Uterus (tissue), 4 donors: Measurements from ENCODE around the gene INF2. TPM values are rescaled to one million over a fixed set of nuclear protein-coding genes. Genes with fewer than 3 reads are reported as not detected.

ENCODE experiments used
- DNase-seq, 2 donors: peaks; one replicate each; pipeline ENCODE4 v3.0.0-alpha.2; 2019 to 2020
- H3K27ac ChIP-seq, 2 donors: fragments of 200-600 bp; sonication (generic); 1 replicate in 1 of 2; 2 replicates in 1 of 2; pipeline ENCODE4 v1.5.1; 2016 to 2018
- H3K27me3 ChIP-seq, 2 donors: fragments of 200-600 bp; sonication (generic); one replicate each; pipeline ENCODE4 v1.5.1; 2018 to 2019; ENCODE audit warnings: control low read depth in 1 of 2
- H3K36me3 ChIP-seq, 2 donors: fragments of 200-600 bp; sonication (generic); one replicate each; pipeline ENCODE4 v1.5.1; 2019; ENCODE audit warnings: control low read depth in 1 of 2
- H3K4me1 ChIP-seq, 2 donors: fragments of 200-600 bp; sonication (generic); one replicate each; pipeline ENCODE4 v1.5.1; 2018 to 2019; ENCODE audit warnings: control low read depth in 1 of 2
- H3K4me3 ChIP-seq, 2 donors: fragments of 200-600 bp; sonication (generic); 1 replicate in 1 of 2; 2 replicates in 1 of 2; pipeline ENCODE4 v1.5.1; 2018 to 2019; ENCODE audit warnings: mild to moderate bottlenecking in 1 of 2
- H3K9me3 ChIP-seq, 2 donors: fragments of 200-600 bp; sonication (generic); one replicate each; pipeline ENCODE4 v1.5.1; 2019; ENCODE audit warnings: control low read depth in 1 of 2
- POLR2A ChIP-seq, 2 donors: fragments of 450-650 bp; IDR thresholded peaks; one replicate each; pipeline ENCODE4 v1.6.1; 2016; ENCODE audit warnings: antibody characterized with exemption in 2 of 2, mild to moderate bottlenecking in 1 of 2, moderate library complexity in 1 of 2
- intact Hi-C: fragments of 100-400 bp; cut with DNase I; formaldehyde crosslinking; loops from one replicate; pipeline ENCODE4 v1.15.1; 2023; ENCODE audit warnings: low total_unique reads
- total RNA-seq, 4 donors: library from RNA; depleted of rRNA in 3 of 4; stranded (reverse); fragments of >200 nt in 3 of 4; gene quantifications; one replicate each; pipeline versions ENCODE4 v1.1.0 to v1.2.4, GENCODE V29; 2014 to 2023
- TF ChIP-seq, protein P1 (sequence below), 4 experiments: fragments of 200-600 bp in 2 of 4; fragments of 450-650 bp in 2 of 4; sonication (generic) in 2 of 4; IDR thresholded peaks; one replicate each; pipeline ENCODE4 v1.5.1; 2016 to 2019; ENCODE audit warnings: antibody characterized with exemption in 4 of 4, mild to moderate bottlenecking in 2 of 4, moderate library complexity in 1 of 4
- donor health status: DM: yes; HTN: yes; CAD: no.

Gene INF2
- total RNA-seq, 4 donors from 2014 or later = 13.5 to 79.4 (median 44.6) TPM

DNA sequence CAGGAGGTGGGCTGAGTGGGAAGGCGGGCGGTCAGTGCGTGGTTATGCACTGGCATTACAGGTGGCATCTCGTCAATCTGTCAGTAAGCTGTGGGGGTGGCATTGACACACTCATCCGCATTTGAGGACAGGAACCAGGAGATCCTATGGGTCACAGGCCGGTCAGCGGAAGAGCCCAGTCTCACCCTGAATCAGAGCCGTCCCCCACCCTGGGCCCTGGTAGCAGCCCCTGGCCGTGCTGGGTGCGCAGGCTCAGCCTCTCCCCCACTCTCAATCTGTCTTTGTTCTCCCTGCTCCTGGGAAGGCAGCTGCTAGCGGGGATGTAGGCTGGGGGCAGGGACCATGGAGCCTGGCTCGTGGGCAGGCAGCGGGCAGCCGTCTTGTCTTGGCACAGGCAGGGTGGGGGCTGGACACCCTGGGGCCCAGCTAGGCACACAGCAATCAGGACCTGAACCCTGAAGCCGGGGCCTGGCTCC lies 5.1 kb downstream of the INF2 start:
- Histone ChIP-seq H3K36me3 (no peaks in the 10 kb centered on the region), H3K4me3 (no peak overlapping the region), H3K9me3 (no peaks in the 10 kb centered on the region), H3K27me3 (no peaks in the 10 kb centered on the region), H3K4me1 (peaks cover 0 to 45% of the 10 kb centered on the region in 2 donors), H3K27ac (peak overlapping the region; percentile 30 to 31)
- TF ChIP-seq, protein P1, sequence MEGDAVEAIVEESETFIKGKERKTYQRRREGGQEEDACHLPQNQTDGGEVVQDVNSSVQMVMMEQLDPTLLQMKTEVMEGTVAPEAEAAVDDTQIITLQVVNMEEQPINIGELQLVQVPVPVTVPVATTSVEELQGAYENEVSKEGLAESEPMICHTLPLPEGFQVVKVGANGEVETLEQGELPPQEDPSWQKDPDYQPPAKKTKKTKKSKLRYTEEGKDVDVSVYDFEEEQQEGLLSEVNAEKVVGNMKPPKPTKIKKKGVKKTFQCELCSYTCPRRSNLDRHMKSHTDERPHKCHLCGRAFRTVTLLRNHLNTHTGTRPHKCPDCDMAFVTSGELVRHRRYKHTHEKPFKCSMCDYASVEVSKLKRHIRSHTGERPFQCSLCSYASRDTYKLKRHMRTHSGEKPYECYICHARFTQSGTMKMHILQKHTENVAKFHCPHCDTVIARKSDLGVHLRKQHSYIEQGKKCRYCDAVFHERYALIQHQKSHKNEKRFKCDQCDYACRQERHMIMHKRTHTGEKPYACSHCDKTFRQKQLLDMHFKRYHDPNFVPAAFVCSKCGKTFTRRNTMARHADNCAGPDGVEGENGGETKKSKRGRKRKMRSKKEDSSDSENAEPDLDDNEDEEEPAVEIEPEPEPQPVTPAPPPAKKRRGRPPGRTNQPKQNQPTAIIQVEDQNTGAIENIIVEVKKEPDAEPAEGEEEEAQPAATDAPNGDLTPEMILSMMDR (IDR thresholded peaks at IDR 0.05) = no peak
- TF ChIP-seq POLR2A (IDR thresholded peaks at IDR 0.05) = no peak
- no peak for DNase-seq
- intact Hi-C loops = no loop called here

DNA sequence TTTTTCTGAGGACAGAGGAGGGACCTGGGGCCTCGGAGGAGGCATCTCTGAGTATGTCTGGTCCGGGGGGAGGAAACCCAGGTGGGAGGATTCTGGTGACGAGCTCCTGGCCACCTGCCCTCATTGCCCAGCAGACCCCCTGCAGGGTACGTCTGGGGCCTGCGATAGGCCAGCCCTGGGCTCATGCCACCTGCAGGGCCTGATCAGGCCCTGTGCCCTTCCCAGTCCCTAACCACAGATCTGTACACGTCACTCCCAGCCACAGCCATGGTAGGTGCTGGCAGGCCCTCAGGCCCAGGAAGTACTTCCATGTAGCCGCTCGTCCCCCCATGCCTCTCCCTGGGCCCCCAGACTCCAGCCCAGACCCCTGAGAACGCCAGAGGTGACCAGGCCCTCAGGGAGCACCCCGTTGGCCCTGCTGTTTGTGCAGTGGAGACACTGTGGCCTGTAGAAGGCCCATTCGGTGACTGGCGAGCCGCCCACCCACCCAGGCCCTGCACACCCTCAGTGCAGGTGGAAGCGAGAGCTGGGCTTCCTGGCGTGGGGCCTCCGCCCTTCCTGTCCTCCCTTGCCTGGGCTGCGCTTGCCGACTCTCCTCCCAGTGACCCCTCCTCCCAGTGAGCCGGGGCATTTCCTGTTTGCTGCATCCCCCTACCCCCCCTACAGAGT lies 5.7 kb downstream of the INF2 start:
- Histone ChIP-seq H3K27me3 (no peaks in the 10 kb centered on the region), H3K27ac (peak overlapping the region; percentile 30 to 31), H3K36me3 (no peaks in the 10 kb centered on the region), H3K9me3 (no peaks in the 10 kb centered on the region), H3K4me3 (no peak overlapping the region), H3K4me1 (peaks cover 0 to 46% of the 10 kb centered on the region in 2 donors)
- intact Hi-C loops = no loop called here
- DNase-seq = no peak
- TF ChIP-seq POLR2A (IDR thresholded peaks at IDR 0.05) = no peak
- TF ChIP-seq, protein P1 (IDR thresholded peaks at IDR 0.05) = no peak

DNA sequence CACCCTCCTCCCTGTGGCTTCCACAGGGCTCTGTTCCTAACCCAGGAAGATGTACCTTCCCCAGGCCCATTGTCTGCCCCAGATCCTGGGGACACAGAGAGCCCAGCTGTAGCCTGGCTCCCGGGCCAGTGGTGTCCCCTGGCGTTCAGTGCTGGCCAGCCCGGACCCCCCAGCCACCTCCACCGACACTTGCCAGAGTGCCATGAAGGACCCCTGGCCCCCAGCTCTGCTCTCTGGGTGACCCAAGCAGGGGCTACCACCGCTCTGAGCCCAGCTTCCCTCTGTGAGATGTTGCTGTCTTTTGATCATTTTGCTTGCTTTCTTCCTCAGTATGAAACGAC lies 6.2 kb downstream of the INF2 start:
- TF ChIP-seq, protein P1 (IDR thresholded peaks at IDR 0.05) = no peak
- no peak for TF ChIP-seq POLR2A (IDR thresholded peaks at IDR 0.05)
- no peaks in the 10 kb centered on the region for H3K27me3 ChIP-seq
- intact Hi-C loops = no loop called here
- H3K9me3 ChIP-seq = no peaks in the 10 kb centered on the region
- no peak for DNase-seq
- H3K36me3 ChIP-seq = no peaks in the 10 kb centered on the region
- H3K27ac ChIP-seq = peak overlapping the region in 1 of 2 donors; percentile 31
- no peak overlapping the region for H3K4me3 ChIP-seq
- H3K4me1 ChIP-seq = peaks cover 0 to 46% of the 10 kb centered on the region in 2 donors

DNA sequence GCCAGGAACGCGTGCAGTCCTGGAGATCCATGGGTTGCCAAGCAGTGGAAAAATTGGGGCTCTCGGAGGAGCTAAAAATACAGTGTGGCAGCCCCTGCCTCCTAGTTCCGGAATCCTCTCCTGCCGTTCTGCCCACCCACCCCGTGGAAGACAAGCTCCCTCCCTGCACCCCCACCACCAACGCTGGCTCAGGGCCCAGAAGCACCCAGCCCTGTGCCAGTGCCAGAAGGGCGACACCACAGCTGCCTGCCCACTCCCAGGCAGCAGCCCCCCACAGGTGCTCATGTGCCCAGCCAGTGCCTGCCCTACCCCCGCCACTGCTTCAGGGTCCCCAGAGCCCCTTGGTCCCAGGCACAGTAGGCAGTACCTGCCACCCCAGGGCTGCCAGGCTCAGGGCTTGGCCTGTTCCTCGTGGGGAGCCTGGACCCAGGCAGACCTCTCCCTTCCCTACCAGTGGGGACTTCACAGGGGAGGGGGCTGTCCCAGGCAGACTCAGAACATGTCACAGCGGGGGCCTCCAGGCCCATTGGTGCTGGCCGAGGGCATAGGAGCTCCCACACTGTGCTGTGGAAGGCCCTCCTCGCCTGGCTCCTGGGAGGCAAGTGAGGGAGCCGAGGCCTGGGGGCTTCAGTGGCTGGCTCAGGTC lies 7.4 kb downstream of the INF2 start:
- H3K27me3 ChIP-seq = no peaks in the 10 kb centered on the region
- TF ChIP-seq, protein P1 (IDR thresholded peaks at IDR 0.05) = no peak
- no peak for TF ChIP-seq POLR2A (IDR thresholded peaks at IDR 0.05)
- peaks cover 0 to 46% of the 10 kb centered on the region in 2 donors for H3K4me1 ChIP-seq
- no peaks in the 10 kb centered on the region for H3K9me3 ChIP-seq
- H3K27ac ChIP-seq = no peak overlapping the region
- intact Hi-C loops = no loop called here
- no peak overlapping the region for H3K4me3 ChIP-seq
- DNase-seq = no peak
- no peaks in the 10 kb centered on the region for H3K36me3 ChIP-seq

DNA sequence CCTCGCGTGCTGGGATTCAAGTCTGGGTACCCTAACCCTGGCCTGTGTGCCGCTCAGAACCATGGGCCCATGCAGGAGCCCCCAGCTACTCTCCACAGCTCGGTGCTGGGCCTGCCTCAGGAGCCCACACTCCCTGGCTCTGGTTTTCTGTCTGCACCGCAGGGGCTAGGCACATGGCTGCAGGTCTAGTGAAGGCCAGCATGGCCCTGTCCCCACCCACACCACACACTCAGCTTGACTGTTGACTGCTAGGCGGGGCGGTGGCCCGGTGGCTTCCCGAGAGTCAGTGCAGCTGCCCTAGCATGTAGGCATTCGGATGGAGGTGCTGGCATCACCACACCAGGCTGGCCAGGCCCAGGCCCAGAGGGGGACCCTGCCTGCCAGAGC lies 7.9 kb downstream of the INF2 start:
- Histone ChIP-seq H3K36me3 (no peaks in the 10 kb centered on the region), H3K27me3 (no peaks in the 10 kb centered on the region), H3K9me3 (no peaks in the 10 kb centered on the region), H3K4me1 (peaks cover 0 to 42% of the 10 kb centered on the region in 2 donors), H3K4me3 (no peak overlapping the region), H3K27ac (no peak overlapping the region)
- intact Hi-C loops = no loop called here
- DNase-seq = no peak
- TF ChIP-seq, protein P1 (IDR thresholded peaks at IDR 0.05) = no peak
- no peak for TF ChIP-seq POLR2A (IDR thresholded peaks at IDR 0.05)
